ENCODE measurements around the gene CYP2U1. TPM values are rescaled to one million over a fixed set of nuclear protein-coding genes. Genes with fewer than 3 reads are reported as not detected.

CYP2U1 gene
- total RNA-seq, 1 donor from 2014 or later, result 19.6 TPM

DNA sequence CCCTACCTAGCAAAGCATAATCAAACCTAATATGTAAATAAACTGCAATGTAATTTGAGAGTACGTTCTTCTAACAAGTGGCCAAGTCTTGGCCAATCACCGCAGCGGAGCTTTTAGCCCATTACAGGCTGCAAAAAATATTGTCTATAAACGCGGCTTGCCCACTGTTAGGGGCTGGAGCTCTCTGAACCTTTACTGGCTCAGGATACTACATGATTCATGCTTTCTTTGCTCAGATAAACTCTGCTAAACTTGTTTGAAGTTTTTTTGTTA, 57.4 kb downstream of the CYP2U1 start:
- peak overlapping the region; percentile 91 for H3K27ac ChIP-seq
- intact Hi-C loops (cut with DNase I), result no loop called here
- H3K36me3 ChIP-seq, result no peaks in the 10 kb centered on the region
- peaks cover 49% of the 10 kb centered on the region for H3K4me1 ChIP-seq
- DNase-seq (ENCODE audit: extremely low spot score in 2 of 2), result no peak
- no peaks in the 10 kb centered on the region for H3K27me3 ChIP-seq
- no peaks in the 10 kb centered on the region for H3K9me3 ChIP-seq
- peak overlapping the region; percentile 91 to 92 for H3K4me3 ChIP-seq
- TF ChIP-seq POLR2A (IDR thresholded peaks at IDR 0.05) (no peak), POLR2AphosphoS5 (IDR thresholded peaks at IDR 0.05; ENCODE audit: insufficient read depth in 1 of 2, low read depth in 1 of 2) (no peak)
- TF ChIP-seq, protein P1, sequence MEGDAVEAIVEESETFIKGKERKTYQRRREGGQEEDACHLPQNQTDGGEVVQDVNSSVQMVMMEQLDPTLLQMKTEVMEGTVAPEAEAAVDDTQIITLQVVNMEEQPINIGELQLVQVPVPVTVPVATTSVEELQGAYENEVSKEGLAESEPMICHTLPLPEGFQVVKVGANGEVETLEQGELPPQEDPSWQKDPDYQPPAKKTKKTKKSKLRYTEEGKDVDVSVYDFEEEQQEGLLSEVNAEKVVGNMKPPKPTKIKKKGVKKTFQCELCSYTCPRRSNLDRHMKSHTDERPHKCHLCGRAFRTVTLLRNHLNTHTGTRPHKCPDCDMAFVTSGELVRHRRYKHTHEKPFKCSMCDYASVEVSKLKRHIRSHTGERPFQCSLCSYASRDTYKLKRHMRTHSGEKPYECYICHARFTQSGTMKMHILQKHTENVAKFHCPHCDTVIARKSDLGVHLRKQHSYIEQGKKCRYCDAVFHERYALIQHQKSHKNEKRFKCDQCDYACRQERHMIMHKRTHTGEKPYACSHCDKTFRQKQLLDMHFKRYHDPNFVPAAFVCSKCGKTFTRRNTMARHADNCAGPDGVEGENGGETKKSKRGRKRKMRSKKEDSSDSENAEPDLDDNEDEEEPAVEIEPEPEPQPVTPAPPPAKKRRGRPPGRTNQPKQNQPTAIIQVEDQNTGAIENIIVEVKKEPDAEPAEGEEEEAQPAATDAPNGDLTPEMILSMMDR (IDR thresholded peaks at IDR 0.05), result no peak

- Histone ChIP-seq H3K27me3 (no peaks in the 10 kb centered on the region), H3K9me3 (no peaks in the 10 kb centered on the region), H3K4me1 (peaks cover 52% of the 10 kb centered on the region), H3K36me3 (no peaks in the 10 kb centered on the region), H3K4me3 (peak overlapping the region; percentile 91 to 92), H3K27ac (peak overlapping the region; percentile 91)
- intact Hi-C loops (cut with DNase I), result no loop called here
- TF ChIP-seq, protein P1 (IDR thresholded peaks at IDR 0.05), result no peak
- no peak for TF ChIP-seq POLR2A (IDR thresholded peaks at IDR 0.05)
- no peak for TF ChIP-seq POLR2AphosphoS5 (IDR thresholded peaks at IDR 0.05; ENCODE audit: insufficient read depth in 1 of 2, low read depth in 1 of 2)
- no peak for DNase-seq (ENCODE audit: extremely low spot score in 2 of 2)
These were observed 57.8 kb downstream of the CYP2U1 start for GRCh38 chr4:107989162-107989536.

DNA sequence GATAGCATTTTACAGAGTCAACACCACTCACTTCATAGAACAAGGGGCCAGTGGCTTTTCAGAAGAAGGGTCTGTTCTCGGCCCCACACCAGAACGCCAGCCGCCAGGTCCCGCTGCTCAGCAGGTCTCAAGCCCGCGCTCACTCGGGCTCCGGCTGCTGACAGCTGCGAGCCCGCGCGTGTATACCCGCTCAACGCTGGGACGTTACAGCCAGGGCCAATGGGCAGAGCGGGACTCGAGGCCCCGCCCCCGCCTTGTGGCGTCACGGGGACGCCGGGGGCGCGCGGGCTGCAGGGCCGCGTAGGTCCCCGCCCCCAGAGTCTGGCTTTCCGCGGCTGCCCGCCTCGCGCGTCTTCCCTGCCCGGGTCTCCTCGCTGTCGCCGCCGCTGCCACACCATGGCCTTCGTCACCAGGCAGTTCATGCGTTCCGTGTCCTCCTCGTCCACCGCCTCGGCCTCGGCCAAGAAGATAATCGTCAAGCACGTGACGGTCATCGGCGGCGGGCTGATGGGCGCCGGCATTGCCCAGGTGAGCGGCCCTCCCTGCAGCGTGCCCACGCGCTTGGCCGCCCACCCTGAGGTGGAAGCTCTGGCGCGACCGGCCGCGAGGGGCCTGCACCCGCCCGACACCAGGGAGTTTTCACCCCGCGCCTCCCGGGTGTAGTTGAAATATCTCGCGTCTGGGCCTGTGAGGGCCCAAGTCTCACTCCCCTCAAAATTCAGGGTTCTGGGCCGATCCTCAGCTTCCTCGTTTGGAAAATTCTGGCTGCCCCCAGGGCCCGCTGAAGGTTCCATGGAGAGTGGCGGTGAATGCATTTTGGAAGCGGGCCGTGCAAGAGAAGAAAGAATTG, 58.4 kb downstream of the CYP2U1 start, which contains the start of gene HADH:
TSS of gene HADH (plus strand) at position 353 of the 850 bp plus-strand sequence. CDS start at position 397, 44 bp downstream.
- Histone ChIP-seq H3K27me3 (no peaks in the 10 kb centered on the region), H3K4me3 (peak within 1 kb of the TSS; percentile 91 to 92), H3K4me1 (peaks cover 52% of the 10 kb centered on the region), H3K27ac (peak within 1 kb of the TSS; percentile 91), H3K9me3 (no peaks in the 10 kb centered on the region), H3K36me3 (no peaks in the 10 kb centered on the region)
- intact Hi-C loops (cut with DNase I), result loop anchor here (10.0 kb wide), 1 partner anchor 55 kb away; the partner anchor contains the start of gene CYP2U1
- peak in 1 of 2 donors; percentile 58 for TF ChIP-seq POLR2A (IDR thresholded peaks at IDR 0.05)
- peak; percentile 59 to 93 for TF ChIP-seq POLR2AphosphoS5 (IDR thresholded peaks at IDR 0.05; ENCODE audit: insufficient read depth in 1 of 2, low read depth in 1 of 2)
- TF ChIP-seq, protein P1 (IDR thresholded peaks at IDR 0.05), result no peak
- DNase-seq (ENCODE audit: extremely low spot score in 2 of 2), result peak; percentile 94 to 97

DNA sequence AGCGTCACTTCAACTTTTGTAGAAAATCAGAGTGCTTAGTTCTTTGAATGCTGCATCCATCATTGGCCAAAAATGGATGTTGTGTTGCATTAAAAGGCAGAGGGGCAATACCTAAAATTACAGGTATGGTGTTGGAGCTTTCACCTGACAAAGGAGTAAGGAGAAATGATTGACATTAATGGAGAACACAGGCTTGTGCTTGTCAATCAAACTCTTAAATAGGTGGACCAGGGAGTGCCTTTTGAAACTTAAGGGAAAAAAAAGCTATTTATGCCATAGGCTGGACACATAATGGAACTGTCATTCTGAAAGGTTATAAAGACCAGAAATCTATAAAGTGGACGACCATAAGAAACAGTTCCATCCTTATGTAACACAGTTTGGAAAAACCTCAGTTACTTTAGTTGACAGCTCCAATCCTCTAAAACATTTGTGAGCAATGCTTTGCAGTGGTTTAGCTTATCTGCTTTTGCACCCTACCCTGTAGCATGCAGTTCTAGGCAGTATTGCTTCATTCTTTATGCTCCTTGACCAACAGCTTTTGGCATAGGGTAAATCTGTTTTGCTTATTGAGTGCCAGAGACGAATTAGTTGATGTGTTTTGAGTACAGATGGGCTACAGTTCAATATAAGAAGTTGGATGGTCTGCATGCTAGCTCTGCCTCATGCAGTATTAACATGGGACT, 60.7 kb downstream of the CYP2U1 start:
- no peak for DNase-seq (ENCODE audit: extremely low spot score in 2 of 2)
- Histone ChIP-seq H3K36me3 (no peaks in the 10 kb centered on the region), H3K4me3 (peak overlapping the region in 1 of 2 donors; percentile 0), H3K27ac (no peak overlapping the region), H3K27me3 (no peaks in the 10 kb centered on the region), H3K9me3 (no peaks in the 10 kb centered on the region), H3K4me1 (peaks cover 63% of the 10 kb centered on the region)
- TF ChIP-seq POLR2AphosphoS5 (IDR thresholded peaks at IDR 0.05; ENCODE audit: insufficient read depth in 1 of 2, low read depth in 1 of 2) (no peak), POLR2A (IDR thresholded peaks at IDR 0.05) (no peak)
- TF ChIP-seq, protein P1 (IDR thresholded peaks at IDR 0.05), result no peak
- intact Hi-C loops (cut with DNase I), result loop anchor here (10.0 kb wide), 1 partner anchor 57 kb away; the partner anchor contains the start of gene CYP2U1
